Loucy (cell line): Measurements from ENCODE around the gene ERVH48-1.
"Not testable (repeated sequence)": the region's sequence is repeated elsewhere in the genome, so short reads cannot be mapped to it uniquely, and the experiment has no call there.

Experiments used
- H2AFZ ChIP-seq: fragments of 200-600 bp; sonication (generic); 2 replicates; pipeline ENCODE4 v1.6.0; 2016; ENCODE audit warnings: antibody characterized with exemption, mild to moderate bottlenecking, low read length, moderate library complexity
- H3F3A ChIP-seq: fragments of 200-600 bp; 2 replicates; pipeline ENCODE4 v1.6.0; 2016; ENCODE audit warnings: antibody characterized with exemption, low read depth, mild to moderate bottlenecking
- H3K27me3 ChIP-seq: fragments of 200-600 bp; sonication (generic); 2 replicates; pipeline ENCODE4 v1.6.1; 2014; ENCODE audit warnings: low read length, mild to moderate bottlenecking; ENCODE audit not compliant: insufficient read depth, poor library complexity, severe bottlenecking
- H3K36me3 ChIP-seq: fragments of 200-600 bp; sonication (generic); 2 replicates; pipeline ENCODE4 v1.6.1; 2016; ENCODE audit warnings: low read length; ENCODE audit not compliant: insufficient read depth
- H3K4me1 ChIP-seq: fragments of 200-600 bp; sonication (generic); 2 replicates; pipeline ENCODE4 v1.5.1; 2014; ENCODE audit warnings: low read length, mild to moderate bottlenecking; ENCODE audit not compliant: insufficient read depth, poor library complexity, severe bottlenecking
- H3K4me2 ChIP-seq: fragments of 200-600 bp; sonication (generic); 2 replicates; pipeline ENCODE4 v1.6.0; 2014; ENCODE audit warnings: antibody characterized with exemption, low read length, low read depth, mild to moderate bottlenecking; ENCODE audit not compliant: poor library complexity, severe bottlenecking
- H3K4me3 ChIP-seq: fragments of 200-600 bp; sonication (generic); 2 replicates; pipeline ENCODE4 v1.5.1; 2014; ENCODE audit warnings: low read length, mild to moderate bottlenecking, mixed read lengths; ENCODE audit not compliant: poor library complexity, severe bottlenecking
- H3K79me2 ChIP-seq: fragments of 200-600 bp; sonication (generic); 2 replicates; pipeline ENCODE4 v1.6.1; 2014; ENCODE audit warnings: low read length; ENCODE audit not compliant: insufficient read depth
- H3K9ac ChIP-seq: fragments of 200-600 bp; sonication (generic); 2 replicates; pipeline ENCODE4 v1.6.0; 2014; ENCODE audit warnings: mild to moderate bottlenecking, low read depth, low read length, moderate library complexity; ENCODE audit not compliant: poor library complexity, severe bottlenecking
- H3K9me2 ChIP-seq: fragments of 200-600 bp; sonication (generic); replicated peaks from 2 replicates; pipeline ENCODE4 v1.6.1; 2016; ENCODE audit warnings: low read depth, low read length, mixed read lengths
- H3K9me3 ChIP-seq: fragments of 200-600 bp; sonication (generic); 2 replicates; pipeline ENCODE4 v1.6.1; 2014; ENCODE audit warnings: mild to moderate bottlenecking, antibody characterized with exemption, low read length, low read depth; ENCODE audit not compliant: insufficient read depth
- H4K20me1 ChIP-seq: fragments of 200-600 bp; sonication (generic); 2 replicates; pipeline ENCODE4 v1.6.0; 2014; ENCODE audit warnings: antibody characterized with exemption, low read length, mild to moderate bottlenecking; ENCODE audit not compliant: insufficient read depth, poor library complexity, severe bottlenecking
- CTCF ChIP-seq: fragments of 200-600 bp; sonication (generic); conservative IDR thresholded peaks from 2 replicates; pipeline ENCODE4 v1.5.1; 2014; ENCODE audit warnings: mild to moderate bottlenecking, antibody characterized with exemption, low read length
- EZH2phosphoT487 ChIP-seq: fragments of 200-600 bp; IDR thresholded peaks from 2 replicates; pipeline ENCODE4 v1.6.1; 2018; ENCODE audit warnings: antibody characterized with exemption, mild to moderate bottlenecking, moderate library complexity, borderline replicate concordance

ERVH48-1 gene

GRCh38 chr21:42878993-42879787 is 46.2 kb downstream of the ERVH48-1 start, which contains the start of gene WDR4:
Gene WDR4, minus strand, starts transcription at chr21:42879539. Its CDS starts 44 bp downstream, at chr21:42879495.
- peaks cover 46% of the 10 kb centered on the region for H3K79me2 ChIP-seq
- H2AFZ ChIP-seq: peak within 1 kb of the TSS; percentile 92
- no peaks in the 10 kb centered on the region for H3K27me3 ChIP-seq
- H3K4me3 ChIP-seq: peak within 1 kb of the TSS; percentile 84
- H3F3A ChIP-seq: no peaks in the 10 kb centered on the region
- H3K4me1 ChIP-seq: peaks cover 18% of the 10 kb centered on the region
- peaks cover 5% of the 10 kb centered on the region; the same call in 1 of the 2 replicates for H3K36me3 ChIP-seq
- no peaks in the 10 kb centered on the region for H3K9me3 ChIP-seq
- peak within 1 kb of the TSS; percentile 80 for H3K4me2 ChIP-seq
- no peak for TF ChIP-seq EZH2phosphoT487
- peak within 1 kb of the TSS; percentile 90 for H3K9ac ChIP-seq
- H4K20me1 ChIP-seq: peaks cover 17% of the 10 kb centered on the region
- no peaks in the 10 kb centered on the region for H3K9me2 ChIP-seq

GRCh38 chr21:42878678-42878992 is 46.8 kb downstream of the ERVH48-1 start:
- H3K4me1 ChIP-seq: peaks cover 18% of the 10 kb centered on the region
- peak overlapping the region; percentile 90 for H3K9ac ChIP-seq
- H3K36me3 ChIP-seq: peaks cover 8% of the 10 kb centered on the region; the same call in 1 of the 2 replicates
- no peaks in the 10 kb centered on the region for H3K9me2 ChIP-seq
- H3K27me3 ChIP-seq: no peaks in the 10 kb centered on the region
- H4K20me1 ChIP-seq: peaks cover 17% of the 10 kb centered on the region
- no peak for TF ChIP-seq EZH2phosphoT487
- TF ChIP-seq CTCF: no peak
- peaks cover 46% of the 10 kb centered on the region for H3K79me2 ChIP-seq
- no peaks in the 10 kb centered on the region for H3F3A ChIP-seq
- H3K4me3 ChIP-seq: peak overlapping the region; percentile 84
- no peaks in the 10 kb centered on the region for H3K9me3 ChIP-seq
- H3K4me2 ChIP-seq: peak overlapping the region; percentile 80
- H2AFZ ChIP-seq: peak overlapping the region; percentile 92

DNA sequence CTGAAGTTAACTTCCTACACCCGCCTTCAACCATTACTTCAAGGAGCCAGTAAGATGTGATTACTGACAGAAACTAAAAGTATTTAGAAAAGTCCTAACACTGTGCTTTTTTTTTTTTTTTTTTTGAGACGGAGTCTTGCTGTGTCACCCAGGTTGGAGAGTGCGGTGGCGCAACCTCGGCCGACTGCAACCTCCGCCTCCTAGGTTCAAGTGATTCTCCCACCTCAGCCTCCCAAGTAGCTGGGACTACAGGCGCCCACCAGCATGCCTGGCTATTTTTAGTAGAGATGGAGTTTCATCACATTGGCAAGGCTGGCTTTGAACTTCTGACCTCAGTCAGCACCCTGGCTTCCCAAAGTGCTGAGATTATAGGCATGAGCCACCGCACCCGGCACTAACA is 49.6 kb downstream of the ERVH48-1 start:
- H3K4me2 ChIP-seq, H3K9me3 ChIP-seq, H3K9me2 ChIP-seq, H3K4me3 ChIP-seq, H3K27me3 ChIP-seq, H3K9ac ChIP-seq, H2AFZ ChIP-seq, H3F3A ChIP-seq: not testable (repeated sequence)
- Histone ChIP-seq H4K20me1 (peaks cover 17% of the 10 kb centered on the region), H3K79me2 (peaks cover 52% of the 10 kb centered on the region), H3K36me3 (peaks cover 36% of the 10 kb centered on the region; the same call in 1 of the 2 replicates), H3K4me1 (peaks cover 18% of the 10 kb centered on the region)

DNA sequence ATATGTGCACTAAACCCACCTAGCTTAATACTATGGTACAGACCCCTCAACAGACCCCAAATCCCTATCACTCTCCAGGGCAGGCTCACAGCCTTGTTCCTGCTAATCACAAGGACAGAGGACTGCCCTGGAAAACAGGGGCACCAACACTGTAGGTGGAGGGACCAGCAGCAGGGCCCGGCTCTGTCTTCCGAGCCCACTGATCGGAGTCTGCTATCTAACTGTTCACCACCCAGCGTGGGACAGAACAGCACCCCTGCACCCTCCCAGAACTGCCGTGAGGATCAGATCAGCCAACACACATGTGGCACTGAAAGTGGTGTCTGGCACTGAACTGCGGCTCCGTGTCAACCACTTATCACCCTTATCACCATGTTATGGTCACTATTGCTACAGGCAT is 52.3 kb downstream of the ERVH48-1 start:
- H3K4me3 ChIP-seq: no peak overlapping the region
- H3K27me3 ChIP-seq: no peaks in the 10 kb centered on the region
- no peaks in the 10 kb centered on the region for H3F3A ChIP-seq
- H3K9me3 ChIP-seq: no peaks in the 10 kb centered on the region
- H4K20me1 ChIP-seq: peaks cover 13% of the 10 kb centered on the region
- H2AFZ ChIP-seq: no peak overlapping the region
- H3K4me2 ChIP-seq: no peak overlapping the region
- TF ChIP-seq CTCF: no peak
- no peak for TF ChIP-seq EZH2phosphoT487
- H3K36me3 ChIP-seq: peaks cover 58% of the 10 kb centered on the region
- H3K79me2 ChIP-seq: peaks cover 49% of the 10 kb centered on the region
- no peak overlapping the region for H3K9ac ChIP-seq
- no peaks in the 10 kb centered on the region for H3K9me2 ChIP-seq
- peaks cover 8% of the 10 kb centered on the region for H3K4me1 ChIP-seq
